A549 (cell line): ENCODE measurements around the gene PCDHGB1. TPM values are rescaled to one million over a fixed set of nuclear protein-coding genes. Genes with fewer than 3 reads are reported as not detected.
"Not testable (repeated sequence)": the region's sequence is repeated elsewhere in the genome, so short reads cannot be mapped to it uniquely, and the experiment has no call there.

Source experiments
- ATAC-seq, 2 experiments: fragments of 200-7000 bp in 1 of 2; fragments of >200 bp in 1 of 2; cut with Nextera tagmentation in 1 of 2; cut with Tn5 transposase in 1 of 2; 3 replicates each; pipeline versions ENCODE4 v1.8.0 to v1.9.1; 2018 to 2020; ENCODE audit warnings: mild to moderate bottlenecking in 1 of 2, moderate library complexity in 1 of 2
- CTCF ChIA-PET: fragments of 300-600 bp; sonication (Branson Sonifier 250); formaldehyde crosslinking; extraction: SDS; loops from one replicate; lab custom pipeline; 2021; ENCODE audit warnings: antibody characterized with exemption, inconsistent platforms; lab: Yijun Ruan, JAX
- POLR2A ChIA-PET: fragments of 350-600 bp; formaldehyde crosslinking; extraction: SDS; loops from one replicate; lab custom pipeline; 2021; ENCODE audit warnings: antibody characterized with exemption, inconsistent platforms; lab: Yijun Ruan, JAX
- DNase-seq, 2 experiments: peaks; one replicate each; pipeline versions ENCODE4 v3.0.0 to v3.0.0-alpha.2; 2011 to 2016; ENCODE audit warnings: low read depth in 1 of 2, low spot score in 1 of 2
- FAIRE-seq: peaks from 2 replicates; lab custom pipeline; 2011; peaks lifted over from hg19 to GRCh38; lab: Jason Lieb, UNC
- H3K27ac ChIP-seq, 2 experiments: fragments of >200 bp; sonication (Bioruptor Twin); formaldehyde crosslinking; 3 replicates each; pipeline ENCODE4 v1.5.1; 2016 to 2017
- H3K4me1 ChIP-seq: fragments of >200 bp; sonication (Bioruptor Twin); formaldehyde crosslinking; 3 replicates; pipeline ENCODE4 v1.6.1; 2016
- H3K4me2 ChIP-seq: fragments of >200 bp; sonication (Bioruptor Twin); formaldehyde crosslinking; 3 replicates; pipeline ENCODE4 v1.6.1; 2016
- H3K4me3 ChIP-seq: fragments of >200 bp; sonication (Bioruptor Twin); formaldehyde crosslinking; 3 replicates; pipeline ENCODE4 v1.5.1; 2016
- H3K9me3 ChIP-seq: fragments of >200 bp; sonication (Bioruptor Twin); formaldehyde crosslinking; 3 replicates; pipeline ENCODE4 v1.6.1; 2016
- BCL3 ChIP-seq: fragments of >200 bp; sonication (Bioruptor Twin); formaldehyde crosslinking; IDR thresholded peaks from 3 replicates; pipeline ENCODE4 v1.6.1; 2016
- CBX2 ChIP-seq: fragments of 200-600 bp; sonication (generic); IDR thresholded peaks from 2 replicates; pipeline ENCODE4 v1.6.1; 2016; ENCODE audit warnings: low read depth, mild to moderate bottlenecking, borderline replicate concordance
- CBX8 ChIP-seq: fragments of 200-600 bp; sonication (generic); IDR thresholded peaks from 2 replicates; pipeline ENCODE4 v1.6.1; 2016
- CEBPB ChIP-seq, 2 experiments: fragments of >200 bp in 1 of 2; sonication (Bioruptor Twin) in 1 of 2; formaldehyde crosslinking in 1 of 2; IDR thresholded peaks; 2 replicates each; pipeline ENCODE4 v1.6.1; 2012 to 2016
- CHD4 ChIP-seq: fragments of 200-600 bp; sonication (generic); IDR thresholded peaks from 2 replicates; pipeline ENCODE4 v1.6.1; 2016; ENCODE audit warnings: antibody characterized with exemption, mild to moderate bottlenecking, borderline replicate concordance
- CTCF ChIP-seq: fragments of >200 bp; sonication (Bioruptor Twin); formaldehyde crosslinking; IDR thresholded peaks from 3 replicates; pipeline ENCODE4 v1.5.1; 2016
- EHF ChIP-seq: fragments of 250-450 bp; sonication (Bioruptor Pico); IDR thresholded peaks from 2 replicates; pipeline ENCODE4 v1.5.0; 2020; ENCODE audit warnings: mild to moderate bottlenecking
- EHMT2 ChIP-seq: fragments of 200-600 bp; sonication (generic); IDR thresholded peaks from 2 replicates; pipeline ENCODE4 v1.6.1; 2016; ENCODE audit warnings: antibody characterized with exemption, low read depth, mild to moderate bottlenecking, moderate library complexity
- ELK1 ChIP-seq: fragments of 150-350 bp; IDR thresholded peaks from 2 replicates; pipeline ENCODE4 v1.6.1; 2014; ENCODE audit warnings: low read depth, mild to moderate bottlenecking, low read length
- ESRRA ChIP-seq: fragments of 150-350 bp; IDR thresholded peaks from 2 replicates; pipeline ENCODE4 v1.6.1; 2014; ENCODE audit warnings: mild to moderate bottlenecking, low read length, borderline replicate concordance
- FOSB ChIP-seq: fragments of 250-450 bp; sonication (Bioruptor Pico); IDR thresholded peaks from 2 replicates; pipeline ENCODE4 v1.5.0; 2020; ENCODE audit warnings: mild to moderate bottlenecking, moderate library complexity
- FOXS1 ChIP-seq: fragments of 250-450 bp; sonication (Bioruptor Pico); IDR thresholded peaks from 2 replicates; pipeline ENCODE4 v1.5.0; 2020; ENCODE audit warnings: mild to moderate bottlenecking, moderate library complexity
- HOXB13 ChIP-seq: fragments of 250-450 bp; sonication (Bioruptor Pico); IDR thresholded peaks from 2 replicates; pipeline ENCODE4 v1.5.0; 2020; ENCODE audit warnings: low read depth, mild to moderate bottlenecking, moderate library complexity
- KDM1A ChIP-seq: fragments of 200-600 bp; sonication (generic); IDR thresholded peaks from 2 replicates; pipeline ENCODE4 v1.6.1; 2016; ENCODE audit warnings: low read depth, mild to moderate bottlenecking
- MAFK ChIP-seq: fragments of 450-650 bp; IDR thresholded peaks from 2 replicates; pipeline ENCODE4 v1.6.1; 2014; ENCODE audit not compliant: partially characterized antibody
- MYC ChIP-seq: IDR thresholded peaks from 2 replicates; pipeline ENCODE4 v1.6.1; 2012; ENCODE audit warnings: mild to moderate bottlenecking, inconsistent platforms, low read length, improper control_type of control experiment, borderline replicate concordance
- NFE2L2 ChIP-seq: fragments of 150-350 bp; conservative IDR thresholded peaks from 2 replicates; pipeline ENCODE4 v1.6.1; 2014; ENCODE audit warnings: low read length
- PHF8 ChIP-seq: fragments of 200-600 bp; sonication (generic); IDR thresholded peaks from 2 replicates; pipeline ENCODE4 v1.6.1; 2016; ENCODE audit warnings: low read depth, mild to moderate bottlenecking, antibody characterized with exemption, moderate library complexity, borderline replicate concordance
- POLR2A ChIP-seq: IDR thresholded peaks from 2 replicates; pipeline ENCODE4 v1.6.1; 2012; ENCODE audit warnings: mild to moderate bottlenecking, low read length
- RAD21 ChIP-seq, 2 experiments: fragments of >200 bp in 1 of 2; sonication (Bioruptor Twin) in 1 of 2; formaldehyde crosslinking in 1 of 2; IDR thresholded peaks in 1 of 2; conservative IDR thresholded peaks in 1 of 2; 2 replicates in 1 of 2; 3 replicates in 1 of 2; pipeline ENCODE4 v1.6.1; 2012 to 2018; ENCODE audit warnings: inconsistent platforms in 1 of 2
- RNF2 ChIP-seq: fragments of 200-600 bp; sonication (generic); IDR thresholded peaks from 2 replicates; pipeline ENCODE4 v1.6.1; 2016; ENCODE audit warnings: low read depth, mild to moderate bottlenecking, antibody characterized with exemption, moderate library complexity, borderline replicate concordance
- TFCP2L1 ChIP-seq: fragments of 250-450 bp; sonication (Bioruptor Pico); IDR thresholded peaks from 2 replicates; pipeline ENCODE4 v1.5.0; 2021; ENCODE audit warnings: mild to moderate bottlenecking
- USF2 ChIP-seq: fragments of 450-650 bp; IDR thresholded peaks from 2 replicates; pipeline ENCODE4 v1.6.1; 2014; ENCODE audit warnings: antibody characterized with exemption
- ZC3H11A ChIP-seq: fragments of 450-650 bp; IDR thresholded peaks from 2 replicates; pipeline ENCODE4 v1.6.1; 2014; ENCODE audit warnings: antibody characterized with exemption, mild to moderate bottlenecking
- ZFP36 ChIP-seq: fragments of 450-650 bp; IDR thresholded peaks from 2 replicates; pipeline ENCODE4 v1.6.1; 2014; ENCODE audit warnings: borderline replicate concordance; ENCODE audit not compliant: partially characterized antibody
- ZNF302 ChIP-seq: fragments of 250-450 bp; sonication (Bioruptor Pico); IDR thresholded peaks from 2 replicates; pipeline ENCODE4 v1.9.0; 2021; ENCODE audit warnings: inconsistent platforms, mild to moderate bottlenecking, moderate library complexity
- WGBS: methylation state at CpG from one replicate; pipeline ENCODE4 v1.1.6; 2017; ENCODE audit errors: missing lambda C conversion rate; 5-methylcytosine and 5-hydroxymethylcytosine counted together
- polyA plus RNA-seq, 4 experiments: library from polyadenylated mRNA; depleted of rRNA in 3 of 4; stranded (reverse); fragments of >200 nt; fragmentation: RNase III in 1 of 4; extraction: RNeasy Plus Mini Kit Qiagen cat#74134 plus additional on column Dnase treatment in 1 of 4; gene quantifications; 2 replicates in 3 of 4; 3 replicates in 1 of 4; pipeline ENCODE4 v1.2.3, GENCODE V29; 2011 to 2017

PCDHGB1 gene
- polyA plus RNA-seq, 2 of the 4 experiments (the other 2 are of a cell fraction): 1.5 to 3.7 TPM

GRCh38 chr5:141338538-141339306 lies 11.2 kb upstream of the PCDHGB1 start, which contains the start of gene PCDHGA2:
Gene PCDHGA2 (plus strand): TSS chr5:141338760.
- no peak for TF ChIP-seq ZNF302 (CRISPR knock-in tag)
- no peak for TF ChIP-seq USF2
- TF ChIP-seq BCL3: no peak
- peak; percentile 35; the same call in 2 of the 3 replicates for TF ChIP-seq CTCF
- TF ChIP-seq NFE2L2: no peak
- TF ChIP-seq RAD21 (conservative IDR thresholded peaks at IDR 0.05 in 1 of 2, IDR thresholded peaks at IDR 0.05 in 1 of 2): peak; percentile 46 to 53; a peak in 4 of 5 replicates
- TF ChIP-seq CEBPB (IDR thresholded peaks at IDR 0.05): peak in 1 of 2 experiments; percentile 25; a peak in 1 of 4 replicates
- FAIRE-seq (no peak), DNase-seq (peak; percentile 24 to 74), ATAC-seq (peak; percentile 54 to 87; a peak in 4 of 6 replicates)
- Histone ChIP-seq H3K27ac (peak within 1 kb of the TSS; percentile 59 to 70), H3K4me1 (no peaks in the 10 kb centered on the region), H3K4me3 (peak within 1 kb of the TSS; percentile 45), H3K4me2 (peak within 1 kb of the TSS; percentile 61), H3K9me3 (peaks cover 37% of the 10 kb centered on the region)
- POLR2A ChIA-PET: interaction anchor here (1.0 to 1.6 kb wide), 3 partner anchors 12 to 183 kb away, joined by 3 to 15 read pairs (median 6); partner anchors contain the start of genes PCDHGB1 and TAF7
- WGBS: 27% methylated on average over 25 of the region's 27 CpGs
- CTCF ChIA-PET: interaction anchor here (0.6 to 2.9 kb wide), 19 partner anchors 10 to 257 kb away, joined by 3 to 22 read pairs (median 5); partner anchors contain the start of genes PCDHGA1, PCDHGB1, PCDHGB4 and TAF7

- H3K4me1 ChIP-seq, H3K4me2 ChIP-seq, H3K4me3 ChIP-seq, H3K27ac ChIP-seq, FAIRE-seq, ATAC-seq, POLR2A ChIA-PET, DNase-seq: not testable (repeated sequence)
- peaks cover 47% of the 10 kb centered on the region for H3K9me3 ChIP-seq
- 76% methylated on average over 32 of the region's 45 CpGs for WGBS
- CTCF ChIA-PET: interaction anchor here (1.4 kb wide), 1 partner anchor 10 kb away, joined by 5 read pairs; the partner anchor contains the start of gene PCDHGA1
Measured at GRCh38 chr5:141340781-141341354, 9.0 kb upstream of the PCDHGB1 start.

- CTCF ChIA-PET: interaction anchor here (0.8 to 1.0 kb wide), 2 partner anchors 215 to 221 kb away, joined by 3 to 4 read pairs; no protein-coding TSS in a partner anchor
- POLR2A ChIA-PET: no interaction called here
Measured at GRCh38 chr5:141342773-141343172, 7.1 kb upstream of the PCDHGB1 start.

More at GRCh38 chr5:141342773-141343172, 7.1 kb upstream of the PCDHGB1 start:
- DNase-seq (no peak), ATAC-seq (no peak), FAIRE-seq (no peak)
- H3K9me3 ChIP-seq: peaks cover 37% of the 10 kb centered on the region
- no peak overlapping the region for H3K27ac ChIP-seq
- H3K4me1 ChIP-seq: no peaks in the 10 kb centered on the region
- H3K4me2 ChIP-seq: no peak overlapping the region
- H3K4me3 ChIP-seq: no peak overlapping the region
- TF ChIP-seq CBX2 (no peak), FOXS1 (CRISPR knock-in tag) (no peak), KDM1A (no peak), EHMT2 (no peak), PHF8 (no peak), ZC3H11A (no peak), ELK1 (no peak), HOXB13 (CRISPR knock-in tag) (no peak), EHF (CRISPR knock-in tag) (no peak), CBX8 (no peak), MYC (no peak), POLR2A (no peak), RNF2 (no peak), ESRRA (no peak), TFCP2L1 (CRISPR knock-in tag) (no peak), FOSB (CRISPR knock-in tag) (no peak), RAD21 (conservative IDR thresholded peaks at IDR 0.05 in 1 of 2, IDR thresholded peaks at IDR 0.05 in 1 of 2) (no peak), MAFK (no peak), CHD4 (no peak), ZFP36 (no peak)
- 3% methylated on average over 1 of the region's 1 CpG for WGBS
